HepG2 (cell line): ENCODE measurements around the gene CYP2W1. TPM values are rescaled to one million over a fixed set of nuclear protein-coding genes. Genes with fewer than 3 reads are reported as not detected.
A peak's percentile ranks its signal among the peaks of the same experiment; 100 is the strongest.

Experiments
- KLF12 ChIP-seq: sonication (generic); formaldehyde crosslinking; IDR thresholded peaks from 2 replicates; pipeline ENCODE4 v1.4.0; 2020; ENCODE audit warnings: missing genetic modification reagents, borderline replicate concordance
- MED1 ChIP-seq: sonication (generic); formaldehyde crosslinking; IDR thresholded peaks from 2 replicates; pipeline ENCODE4 v1.4.0; 2020; ENCODE audit warnings: missing genetic modification reagents
- MYPOP ChIP-seq: sonication (generic); formaldehyde crosslinking; IDR thresholded peaks from 2 replicates; pipeline ENCODE4 v1.8.1; 2023; ENCODE audit warnings: mild to moderate bottlenecking, moderate library complexity, missing genetic modification reagents
- PAWR ChIP-seq: sonication (generic); formaldehyde crosslinking; IDR thresholded peaks from 2 replicates; pipeline ENCODE4 v1.4.0; 2020; ENCODE audit warnings: missing genetic modification reagents, mild to moderate bottlenecking, borderline replicate concordance
- THYN1 ChIP-seq: sonication (generic); formaldehyde crosslinking; IDR thresholded peaks from 2 replicates; pipeline ENCODE4 v1.8.1; 2023; ENCODE audit warnings: low read depth, mild to moderate bottlenecking, moderate library complexity, missing genetic modification reagents, borderline replicate concordance
- XRCC5 ChIP-seq: fragments of 200-400 bp; formaldehyde crosslinking; optimal IDR thresholded peaks from 2 replicates; pipeline ENCODE3; 2017; ENCODE audit warnings: mild to moderate bottlenecking, low read length
- ZFX ChIP-seq: sonication (generic); formaldehyde crosslinking; IDR thresholded peaks from 2 replicates; pipeline ENCODE4 v1.4.0; 2020; ENCODE audit warnings: mild to moderate bottlenecking, low read depth, missing genetic modification reagents, moderate library complexity
- ZNF12 ChIP-seq: sonication (generic); formaldehyde crosslinking; IDR thresholded peaks from 2 replicates; pipeline ENCODE4 v1.5.0; 2020; ENCODE audit warnings: missing genetic modification reagents
- ZNF142 ChIP-seq: sonication (generic); formaldehyde crosslinking; IDR thresholded peaks from 2 replicates; pipeline ENCODE4 v1.4.0; 2020; ENCODE audit warnings: missing genetic modification reagents
- ZNF570 ChIP-seq: sonication (generic); formaldehyde crosslinking; IDR thresholded peaks from 2 replicates; pipeline ENCODE4 v1.4.0; 2020; ENCODE audit warnings: mild to moderate bottlenecking, missing genetic modification reagents, borderline replicate concordance
- ZNF883 ChIP-seq: sonication (generic); formaldehyde crosslinking; IDR thresholded peaks from 2 replicates; pipeline ENCODE4 v1.5.1; 2020; ENCODE audit warnings: mild to moderate bottlenecking, missing genetic modification reagents; ENCODE audit errors: not compliant biosample characterization
- polyA plus RNA-seq, 8 experiments: library from polyadenylated mRNA; depleted of rRNA in 3 of 8; stranded (reverse) in 7 of 8; unstranded in 1 of 8; fragments of >200 nt; fragmentation: Illumina TruSeq in 4 of 8; extraction: Trizol in 4 of 8; gene quantifications; 2 replicates each; pipeline versions ENCODE4 v1.2.1 to v1.2.3, GENCODE V29; 2011 to 2016; ENCODE audit warnings: low read depth in 4 of 8, missing spikeins in 1 of 8, mixed read lengths in 1 of 8; ENCODE audit not compliant: insufficient read depth in 1 of 8
- total RNA-seq, 5 experiments: library from RNA; depleted of rRNA; stranded (reverse); fragments of >200 nt; fragmentation: Illumina TruSeq; extraction: Trizol; gene quantifications; 2 replicates each; pipeline ENCODE4 v1.2.3, GENCODE V29; 2016; ENCODE audit warnings: low read depth in 1 of 5
- TF ChIP-seq, protein P1 (sequence below): sonication (generic); formaldehyde crosslinking; IDR thresholded peaks from 2 replicates; pipeline ENCODE4 v1.5.1; 2020; ENCODE audit warnings: mild to moderate bottlenecking, missing genetic modification reagents, borderline replicate concordance
- TF ChIP-seq, protein P2 (sequence below): sonication (generic); formaldehyde crosslinking; IDR thresholded peaks from 2 replicates; pipeline ENCODE4 v1.4.0; 2020; ENCODE audit warnings: mild to moderate bottlenecking, missing genetic modification reagents

CYP2W1 gene
- total and polyA plus RNA-seq, 2 of the 13 experiments (the other 11 are each of a cell fraction or from before 2014, with no cell fraction given), result 19.5 to 31.7 TPM

GRCh38 chr7:957418-958220 is 25.4 kb upstream of the CYP2W1 start (continued):
- TF ChIP-seq ZNF883 (CRISPR knock-in tag) (peak; percentile 97), ZFX (peak; percentile 97), ZNF142 (CRISPR knock-in tag) (peak; percentile 68; the same call in 1 of the 2 replicates), XRCC5 (peak; percentile 38), PAWR (no peak), MYPOP (CRISPR knock-in tag) (peak; percentile 90), ZNF12 (CRISPR knock-in tag) (0 out of 2 replicates have a peak, but pooled peaks have one; percentile 14), MED1 (CRISPR knock-in tag) (peak; percentile 74), THYN1 (CRISPR knock-in tag) (0 out of 2 replicates have a peak, but pooled peaks have one; percentile 62), KLF12 (CRISPR knock-in tag) (peak; percentile 95), ZNF570 (CRISPR knock-in tag) (0 out of 2 replicates have a peak, but pooled peaks have one; percentile 35)
- TF ChIP-seq, protein P1, sequence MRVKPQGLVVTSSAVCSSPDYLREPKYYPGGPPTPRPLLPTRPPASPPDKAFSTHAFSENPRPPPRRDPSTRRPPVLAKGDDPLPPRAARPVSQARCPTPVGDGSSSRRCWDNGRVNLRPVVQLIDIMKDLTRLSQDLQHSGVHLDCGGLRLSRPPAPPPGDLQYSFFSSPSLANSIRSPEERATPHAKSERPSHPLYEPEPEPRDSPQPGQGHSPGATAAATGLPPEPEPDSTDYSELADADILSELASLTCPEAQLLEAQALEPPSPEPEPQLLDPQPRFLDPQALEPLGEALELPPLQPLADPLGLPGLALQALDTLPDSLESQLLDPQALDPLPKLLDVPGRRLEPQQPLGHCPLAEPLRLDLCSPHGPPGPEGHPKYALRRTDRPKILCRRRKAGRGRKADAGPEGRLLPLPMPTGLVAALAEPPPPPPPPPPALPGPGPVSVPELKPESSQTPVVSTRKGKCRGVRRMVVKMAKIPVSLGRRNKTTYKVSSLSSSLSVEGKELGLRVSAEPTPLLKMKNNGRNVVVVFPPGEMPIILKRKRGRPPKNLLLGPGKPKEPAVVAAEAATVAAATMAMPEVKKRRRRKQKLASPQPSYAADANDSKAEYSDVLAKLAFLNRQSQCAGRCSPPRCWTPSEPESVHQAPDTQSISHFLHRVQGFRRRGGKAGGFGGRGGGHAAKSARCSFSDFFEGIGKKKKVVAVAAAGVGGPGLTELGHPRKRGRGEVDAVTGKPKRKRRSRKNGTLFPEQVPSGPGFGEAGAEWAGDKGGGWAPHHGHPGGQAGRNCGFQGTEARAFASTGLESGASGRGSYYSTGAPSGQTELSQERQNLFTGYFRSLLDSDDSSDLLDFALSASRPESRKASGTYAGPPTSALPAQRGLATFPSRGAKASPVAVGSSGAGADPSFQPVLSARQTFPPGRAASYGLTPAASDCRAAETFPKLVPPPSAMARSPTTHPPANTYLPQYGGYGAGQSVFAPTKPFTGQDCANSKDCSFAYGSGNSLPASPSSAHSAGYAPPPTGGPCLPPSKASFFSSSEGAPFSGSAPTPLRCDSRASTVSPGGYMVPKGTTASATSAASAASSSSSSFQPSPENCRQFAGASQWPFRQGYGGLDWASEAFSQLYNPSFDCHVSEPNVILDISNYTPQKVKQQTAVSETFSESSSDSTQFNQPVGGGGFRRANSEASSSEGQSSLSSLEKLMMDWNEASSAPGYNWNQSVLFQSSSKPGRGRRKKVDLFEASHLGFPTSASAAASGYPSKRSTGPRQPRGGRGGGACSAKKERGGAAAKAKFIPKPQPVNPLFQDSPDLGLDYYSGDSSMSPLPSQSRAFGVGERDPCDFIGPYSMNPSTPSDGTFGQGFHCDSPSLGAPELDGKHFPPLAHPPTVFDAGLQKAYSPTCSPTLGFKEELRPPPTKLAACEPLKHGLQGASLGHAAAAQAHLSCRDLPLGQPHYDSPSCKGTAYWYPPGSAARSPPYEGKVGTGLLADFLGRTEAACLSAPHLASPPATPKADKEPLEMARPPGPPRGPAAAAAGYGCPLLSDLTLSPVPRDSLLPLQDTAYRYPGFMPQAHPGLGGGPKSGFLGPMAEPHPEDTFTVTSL (CRISPR knock-in tag), result peak; percentile 83; the same call in 1 of the 2 replicates
- TF ChIP-seq, protein P2, sequence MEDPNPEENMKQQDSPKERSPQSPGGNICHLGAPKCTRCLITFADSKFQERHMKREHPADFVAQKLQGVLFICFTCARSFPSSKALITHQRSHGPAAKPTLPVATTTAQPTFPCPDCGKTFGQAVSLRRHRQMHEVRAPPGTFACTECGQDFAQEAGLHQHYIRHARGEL (CRISPR knock-in tag), result no peak
